ENCODE results near the gene RYR1. TPM values are rescaled to one million over a fixed set of nuclear protein-coding genes. Genes with fewer than 3 reads are reported as not detected.

Gene RYR1
- total and polyA plus RNA-seq, 2 experiments from 2014 or later = 0.07 to 0.21 TPM

GRCh38 chr19:38475176-38475575, 41.7 kb downstream of the RYR1 start:
- Histone ChIP-seq H3K9me2 (replicated peaks; ENCODE audit: insufficient read depth) (no peaks in the 10 kb centered on the region), H3K4me3 (no peak overlapping the region), H3K27ac (no peak overlapping the region), H3K79me2 (no peaks in the 10 kb centered on the region), H3K36me3 (replicated peaks; ENCODE audit: insufficient read depth, low read depth) (no peaks in the 10 kb centered on the region), H2AFZ (no peak overlapping the region), H3K4me1 (ENCODE audit: insufficient read depth) (no peaks in the 10 kb centered on the region), H3K9me3 (ENCODE audit: low read depth) (no peaks in the 10 kb centered on the region), H3K27me3 (no peaks in the 10 kb centered on the region), H3K4me2 (no peak overlapping the region), H4K20me1 (ENCODE audit: insufficient read depth, poor library complexity, severe bottlenecking) (no peaks in the 10 kb centered on the region)
- no peak for TF ChIP-seq EZH2 (IDR thresholded peaks at IDR 0.05; ENCODE audit: borderline replicate concordance)
- no peak for DNase-seq (ENCODE audit: low spot score)
- 96% methylated on average over 13 of the region's 13 CpGs for WGBS (ENCODE audit: low lambda C conversion rate, missing lambda C conversion rate)

- WGBS (ENCODE audit: low lambda C conversion rate, missing lambda C conversion rate) = 78% methylated on average over 16 of the region's 16 CpGs
- Histone ChIP-seq H3K36me3 (replicated peaks; ENCODE audit: insufficient read depth, low read depth) (no peaks in the 10 kb centered on the region), H3K79me2 (no peaks in the 10 kb centered on the region), H3K9me2 (replicated peaks; ENCODE audit: insufficient read depth) (no peaks in the 10 kb centered on the region), H3K27me3 (no peaks in the 10 kb centered on the region), H2AFZ (no peak overlapping the region), H4K20me1 (ENCODE audit: insufficient read depth, poor library complexity, severe bottlenecking) (no peaks in the 10 kb centered on the region), H3K27ac (no peak overlapping the region), H3K9me3 (ENCODE audit: low read depth) (no peaks in the 10 kb centered on the region), H3K4me1 (ENCODE audit: insufficient read depth) (no peaks in the 10 kb centered on the region), H3K4me3 (no peak overlapping the region), H3K4me2 (no peak overlapping the region)
- TF ChIP-seq EZH2 (IDR thresholded peaks at IDR 0.05; ENCODE audit: borderline replicate concordance) (no peak), EZH2phosphoT487 (IDR thresholded peaks at IDR 0.05; ENCODE audit: low read depth, severe bottlenecking, unreplicated experiment) (no peak), CTCF (IDR thresholded peaks at IDR 0.05; ENCODE audit: poor library complexity) (no peak)
- no peak for DNase-seq (ENCODE audit: low spot score)
These were observed 44.9 kb downstream of the RYR1 start for GRCh38 chr19:38478273-38478971.

- H3K36me3 ChIP-seq (replicated peaks; ENCODE audit: insufficient read depth, low read depth) = no peaks in the 10 kb centered on the region
- no peak overlapping the region for H3K27ac ChIP-seq
- H3K4me3 ChIP-seq = no peak overlapping the region
- no peaks in the 10 kb centered on the region for H3K9me3 ChIP-seq (ENCODE audit: low read depth)
- DNase-seq (ENCODE audit: low spot score) = no peak
- H4K20me1 ChIP-seq (ENCODE audit: insufficient read depth, poor library complexity, severe bottlenecking) = no peaks in the 10 kb centered on the region
- no peak overlapping the region for H2AFZ ChIP-seq
- H3K9me2 ChIP-seq (replicated peaks; ENCODE audit: insufficient read depth) = no peaks in the 10 kb centered on the region
- 82% methylated on average over 8 of the region's 8 CpGs for WGBS (ENCODE audit: low lambda C conversion rate, missing lambda C conversion rate)
- no peaks in the 10 kb centered on the region for H3K79me2 ChIP-seq
- H3K4me2 ChIP-seq = no peak overlapping the region
- H3K4me1 ChIP-seq (ENCODE audit: insufficient read depth) = no peaks in the 10 kb centered on the region
- no peaks in the 10 kb centered on the region for H3K27me3 ChIP-seq
- no peak for TF ChIP-seq EZH2 (IDR thresholded peaks at IDR 0.05; ENCODE audit: borderline replicate concordance)
- no peak for TF ChIP-seq CTCF (IDR thresholded peaks at IDR 0.05; ENCODE audit: poor library complexity)
- TF ChIP-seq EZH2phosphoT487 (IDR thresholded peaks at IDR 0.05; ENCODE audit: low read depth, severe bottlenecking, unreplicated experiment) = no peak
These were observed 49.0 kb downstream of the RYR1 start for GRCh38 chr19:38482496-38482895.

- Histone ChIP-seq H4K20me1 (ENCODE audit: insufficient read depth, poor library complexity, severe bottlenecking) (no peaks in the 10 kb centered on the region), H3K4me3 (no peak overlapping the region), H2AFZ (no peak overlapping the region), H3K79me2 (no peaks in the 10 kb centered on the region), H3K9me2 (replicated peaks; ENCODE audit: insufficient read depth) (no peaks in the 10 kb centered on the region), H3K36me3 (replicated peaks; ENCODE audit: insufficient read depth, low read depth) (no peaks in the 10 kb centered on the region), H3K27me3 (no peaks in the 10 kb centered on the region), H3K9me3 (ENCODE audit: low read depth) (no peaks in the 10 kb centered on the region), H3K4me2 (no peak overlapping the region), H3K27ac (no peak overlapping the region), H3K4me1 (ENCODE audit: insufficient read depth) (no peaks in the 10 kb centered on the region)
- 95% methylated on average over 24 of the region's 24 CpGs for WGBS (ENCODE audit: low lambda C conversion rate, missing lambda C conversion rate)
- no peak for DNase-seq (ENCODE audit: low spot score)
- no peak for TF ChIP-seq CTCF (IDR thresholded peaks at IDR 0.05; ENCODE audit: poor library complexity)
- no peak for TF ChIP-seq EZH2 (IDR thresholded peaks at IDR 0.05; ENCODE audit: borderline replicate concordance)
- no peak for TF ChIP-seq EZH2phosphoT487 (IDR thresholded peaks at IDR 0.05; ENCODE audit: low read depth, severe bottlenecking, unreplicated experiment)
These were observed 49.6 kb downstream of the RYR1 start for GRCh38 chr19:38483016-38483630.

Measured in hepatocyte (in vitro differentiated cells).